KMS-11 (cell line): Measurements from ENCODE around the gene UGT3A1.

Experiments used
- H2AFZ ChIP-seq: fragments of 200-600 bp; sonication (generic); 2 replicates; pipeline ENCODE4 v1.6.1; 2016; ENCODE audit warnings: antibody characterized with exemption, mixed run types, low read depth
- H3K27ac ChIP-seq: fragments of 200-600 bp; sonication (generic); 2 replicates; pipeline ENCODE4 v1.6.1; 2016; ENCODE audit warnings: mild to moderate bottlenecking, mixed run types
- H3K27me3 ChIP-seq: fragments of 200-600 bp; sonication (generic); 2 replicates; pipeline ENCODE4 v1.6.1; 2017; ENCODE audit warnings: mild to moderate bottlenecking, low read depth, mixed run types, moderate library complexity; ENCODE audit not compliant: insufficient read depth
- H3K36me3 ChIP-seq: fragments of 200-600 bp; sonication (generic); 2 replicates; pipeline ENCODE4 v1.6.1; 2017; ENCODE audit warnings: mild to moderate bottlenecking, mixed run types; ENCODE audit not compliant: insufficient read depth
- H3K4me1 ChIP-seq: fragments of 200-600 bp; sonication (generic); 2 replicates; pipeline ENCODE4 v1.6.1; 2016; ENCODE audit warnings: mild to moderate bottlenecking, low read depth, mixed run types; ENCODE audit not compliant: poor library complexity, severe bottlenecking
- H3K4me2 ChIP-seq: fragments of 200-600 bp; sonication (generic); 2 replicates; pipeline ENCODE4 v1.7.0; 2016; ENCODE audit warnings: mild to moderate bottlenecking, mixed run types
- H3K4me3 ChIP-seq: fragments of 200-600 bp; sonication (generic); IDR thresholded peaks from 2 replicates; pipeline ENCODE4 v1.6.1; 2017; ENCODE audit warnings: low read depth, low read length, mixed read lengths; ENCODE audit not compliant: insufficient read depth
- H3K79me2 ChIP-seq: fragments of 200-600 bp; sonication (generic); 2 replicates; pipeline ENCODE4 v1.6.1; 2016; ENCODE audit warnings: low read depth, mixed run types; ENCODE audit not compliant: insufficient read depth
- H3K9ac ChIP-seq: fragments of 200-600 bp; sonication (generic); 2 replicates; pipeline ENCODE4 v1.6.1; 2016; ENCODE audit warnings: mild to moderate bottlenecking, mixed run types
- H4K20me1 ChIP-seq: fragments of 200-600 bp; sonication (generic); 2 replicates; pipeline ENCODE4 v1.6.1; 2016; ENCODE audit warnings: mild to moderate bottlenecking, mixed run types; ENCODE audit not compliant: insufficient read depth
- TF ChIP-seq, protein P1 (sequence below): fragments of 200-600 bp; sonication (generic); conservative IDR thresholded peaks from 2 replicates; pipeline ENCODE4 v1.6.1; 2017; ENCODE audit warnings: low read depth, mild to moderate bottlenecking, antibody characterized with exemption, low read length, moderate library complexity, mixed read lengths

Gene UGT3A1

DNA sequence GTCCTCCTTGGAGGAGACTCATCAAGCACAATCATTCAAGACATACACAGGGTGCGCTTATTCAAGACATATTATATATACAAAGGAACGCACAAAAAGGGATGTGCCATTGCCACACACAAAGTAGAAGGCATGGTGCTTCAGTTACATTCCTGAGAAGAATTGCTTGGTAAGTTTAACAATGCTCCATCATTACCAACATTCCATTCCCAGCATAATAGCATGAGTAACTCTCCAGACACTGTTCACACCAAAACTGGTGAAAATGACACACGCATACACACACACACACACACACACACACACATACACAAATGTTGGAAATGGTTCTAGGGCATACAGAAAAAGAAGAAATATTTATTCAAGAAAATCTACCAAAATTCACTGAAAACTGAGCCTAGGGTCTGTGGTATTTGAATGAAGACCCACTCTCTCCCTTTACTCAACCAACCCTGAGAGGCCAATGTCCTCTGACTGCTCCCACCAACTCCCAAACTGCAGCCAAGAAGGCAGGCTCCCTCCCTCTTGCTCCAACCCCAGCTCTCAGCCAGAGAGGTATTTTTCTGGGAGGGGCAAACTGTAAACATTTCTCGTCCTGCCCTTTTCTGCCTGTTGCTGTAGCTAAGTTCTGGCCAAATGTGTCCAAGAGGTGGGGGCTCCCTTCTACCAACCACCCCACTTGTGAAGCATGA, 19.9 kb downstream of the UGT3A1 start:
- no peak overlapping the region for H3K9ac ChIP-seq
- H4K20me1 ChIP-seq, result no peaks in the 10 kb centered on the region
- H3K36me3 ChIP-seq, result no peaks in the 10 kb centered on the region
- H3K79me2 ChIP-seq, result no peaks in the 10 kb centered on the region
- H2AFZ ChIP-seq, result no peak overlapping the region
- H3K4me2 ChIP-seq, result no peak overlapping the region
- no peaks in the 10 kb centered on the region for H3K27me3 ChIP-seq
- no peak overlapping the region for H3K4me3 ChIP-seq
- H3K4me1 ChIP-seq, result no peaks in the 10 kb centered on the region
- no peak overlapping the region for H3K27ac ChIP-seq
- TF ChIP-seq, protein P1, sequence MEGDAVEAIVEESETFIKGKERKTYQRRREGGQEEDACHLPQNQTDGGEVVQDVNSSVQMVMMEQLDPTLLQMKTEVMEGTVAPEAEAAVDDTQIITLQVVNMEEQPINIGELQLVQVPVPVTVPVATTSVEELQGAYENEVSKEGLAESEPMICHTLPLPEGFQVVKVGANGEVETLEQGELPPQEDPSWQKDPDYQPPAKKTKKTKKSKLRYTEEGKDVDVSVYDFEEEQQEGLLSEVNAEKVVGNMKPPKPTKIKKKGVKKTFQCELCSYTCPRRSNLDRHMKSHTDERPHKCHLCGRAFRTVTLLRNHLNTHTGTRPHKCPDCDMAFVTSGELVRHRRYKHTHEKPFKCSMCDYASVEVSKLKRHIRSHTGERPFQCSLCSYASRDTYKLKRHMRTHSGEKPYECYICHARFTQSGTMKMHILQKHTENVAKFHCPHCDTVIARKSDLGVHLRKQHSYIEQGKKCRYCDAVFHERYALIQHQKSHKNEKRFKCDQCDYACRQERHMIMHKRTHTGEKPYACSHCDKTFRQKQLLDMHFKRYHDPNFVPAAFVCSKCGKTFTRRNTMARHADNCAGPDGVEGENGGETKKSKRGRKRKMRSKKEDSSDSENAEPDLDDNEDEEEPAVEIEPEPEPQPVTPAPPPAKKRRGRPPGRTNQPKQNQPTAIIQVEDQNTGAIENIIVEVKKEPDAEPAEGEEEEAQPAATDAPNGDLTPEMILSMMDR, result no peak

DNA sequence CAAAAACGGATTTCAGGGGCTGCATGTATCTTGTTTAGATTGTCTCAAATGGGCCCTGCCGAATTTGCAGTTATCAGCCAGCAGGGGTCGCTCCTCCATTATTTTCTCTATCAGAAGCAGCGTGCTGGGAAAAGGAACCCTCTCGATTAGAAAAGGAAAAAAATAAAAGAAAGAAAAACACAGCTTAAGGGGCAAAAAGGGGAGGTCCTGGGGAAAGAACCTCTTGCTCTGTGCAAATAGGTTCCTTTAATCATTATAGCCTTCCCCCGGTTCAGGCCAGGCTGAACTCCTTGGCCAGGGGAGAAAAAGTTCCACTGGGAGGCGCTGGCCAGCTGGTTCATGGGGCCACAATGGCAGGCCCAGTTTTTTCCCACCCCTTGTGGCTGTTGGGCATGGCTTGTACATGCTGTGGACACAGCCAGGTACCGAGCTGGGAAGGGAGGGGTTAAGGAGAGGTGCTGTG, 27.8 kb downstream of the UGT3A1 start:
- H3K9ac ChIP-seq, result no peak overlapping the region
- no peaks in the 10 kb centered on the region for H3K36me3 ChIP-seq
- H3K27ac ChIP-seq, result no peak overlapping the region
- no peaks in the 10 kb centered on the region for H3K79me2 ChIP-seq
- TF ChIP-seq, protein P1, result peak; percentile 68
- no peaks in the 10 kb centered on the region for H3K27me3 ChIP-seq
- no peak overlapping the region for H3K4me2 ChIP-seq
- H2AFZ ChIP-seq, result no peak overlapping the region
- H4K20me1 ChIP-seq, result no peaks in the 10 kb centered on the region
- H3K4me3 ChIP-seq, result no peak overlapping the region
- H3K4me1 ChIP-seq, result no peaks in the 10 kb centered on the region

DNA sequence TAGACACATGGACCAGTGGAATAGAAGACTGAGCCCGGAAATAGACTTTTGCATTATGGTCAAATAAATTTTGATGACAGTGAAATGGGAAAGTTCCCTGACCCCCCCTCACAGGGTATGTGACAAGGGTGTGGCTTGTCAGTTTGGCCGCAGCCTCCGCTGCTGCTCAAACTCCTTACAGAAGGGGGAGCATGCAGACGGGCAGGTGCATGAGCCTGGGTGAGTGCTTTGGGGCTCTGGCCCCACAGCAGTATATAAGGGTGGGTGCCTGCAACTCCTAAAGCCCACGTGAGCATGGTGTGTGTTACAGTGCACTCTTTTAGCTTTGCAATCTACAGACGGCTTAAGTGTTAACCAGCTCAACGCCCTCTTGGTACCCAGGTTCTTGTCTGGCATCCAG, 30.9 kb downstream of the UGT3A1 start:
- Histone ChIP-seq H3K4me3 (no peak overlapping the region), H3K27me3 (no peaks in the 10 kb centered on the region), H2AFZ (no peak overlapping the region), H3K36me3 (no peaks in the 10 kb centered on the region), H4K20me1 (no peaks in the 10 kb centered on the region), H3K9ac (no peak overlapping the region), H3K4me2 (no peak overlapping the region), H3K27ac (no peak overlapping the region), H3K4me1 (no peaks in the 10 kb centered on the region), H3K79me2 (no peaks in the 10 kb centered on the region)
- TF ChIP-seq, protein P1, result no peak

DNA sequence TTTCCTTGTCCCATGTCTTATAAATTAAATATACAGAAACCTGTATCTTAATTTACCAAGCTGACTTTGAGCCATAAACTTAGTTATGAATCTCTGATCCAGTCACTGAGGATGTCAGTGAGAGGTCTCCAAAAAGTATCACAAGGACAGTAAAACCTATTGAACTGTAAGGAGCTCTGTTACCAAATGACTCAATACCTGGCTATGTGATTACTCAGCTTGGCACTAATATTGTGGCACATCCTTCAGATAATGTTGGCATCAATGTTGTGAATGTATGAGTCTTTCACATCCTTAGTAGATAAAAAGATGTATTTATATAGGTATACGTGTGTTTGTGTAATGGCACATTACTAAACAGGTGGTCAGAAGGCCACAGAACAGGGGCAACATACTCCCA, 34.8 kb downstream of the UGT3A1 start:
- Histone ChIP-seq H4K20me1 (no peaks in the 10 kb centered on the region), H3K36me3 (no peaks in the 10 kb centered on the region), H3K79me2 (no peaks in the 10 kb centered on the region), H3K9ac (no peak overlapping the region), H2AFZ (no peak overlapping the region), H3K27ac (no peak overlapping the region), H3K4me2 (no peak overlapping the region), H3K27me3 (no peaks in the 10 kb centered on the region), H3K4me3 (no peak overlapping the region), H3K4me1 (no peaks in the 10 kb centered on the region)
- TF ChIP-seq, protein P1, result no peak
